NCI-H1417 treated with DMSO at 0.1 percent for 48 hours (cell line): ENCODE results near the gene GPSM3.
"Not testable (repeated sequence)": the region's sequence is repeated elsewhere in the genome, so short reads cannot be mapped to it uniquely, and the experiment has no call there.

Experiments used
- DNase-seq: peaks from one replicate; lab custom pipeline; 2025; lab: John Stamatoyannopoulos, UW

GPSM3 gene

GRCh38 chr6:32192608-32193039 is at the start of gene GPSM3:
GPSM3 (minus strand) TSS chr6:32192643; CDS start chr6:32192513, 130 bp downstream.
- no peak for DNase-seq

DNA sequence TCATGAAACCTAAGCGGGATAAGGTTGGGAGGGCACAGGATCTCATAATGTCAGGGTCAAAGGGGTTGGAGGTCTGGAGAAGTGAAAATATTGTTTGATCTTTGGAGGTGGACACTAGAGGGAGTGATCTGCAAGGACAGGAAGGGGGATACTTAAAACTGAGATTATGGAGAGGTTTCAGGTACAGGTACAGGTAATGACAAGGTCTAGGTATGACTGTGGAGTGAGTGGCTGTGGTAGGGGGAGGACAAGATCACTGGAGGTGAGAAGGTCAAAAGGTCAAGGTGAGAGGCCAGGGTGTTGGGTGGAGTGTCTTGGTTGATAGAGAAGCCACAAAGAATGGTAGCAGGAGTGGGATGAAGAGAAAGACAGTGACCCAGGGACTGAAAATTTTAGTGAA is 48.2 kb upstream of the GPSM3 start:
- no peak for DNase-seq

GRCh38 chr6:32239462-32239861 is 47.0 kb upstream of the GPSM3 start:
- DNase-seq, result no peak

GRCh38 chr6:32234934-32235333 is 42.5 kb upstream of the GPSM3 start:
- no peak for DNase-seq

DNA sequence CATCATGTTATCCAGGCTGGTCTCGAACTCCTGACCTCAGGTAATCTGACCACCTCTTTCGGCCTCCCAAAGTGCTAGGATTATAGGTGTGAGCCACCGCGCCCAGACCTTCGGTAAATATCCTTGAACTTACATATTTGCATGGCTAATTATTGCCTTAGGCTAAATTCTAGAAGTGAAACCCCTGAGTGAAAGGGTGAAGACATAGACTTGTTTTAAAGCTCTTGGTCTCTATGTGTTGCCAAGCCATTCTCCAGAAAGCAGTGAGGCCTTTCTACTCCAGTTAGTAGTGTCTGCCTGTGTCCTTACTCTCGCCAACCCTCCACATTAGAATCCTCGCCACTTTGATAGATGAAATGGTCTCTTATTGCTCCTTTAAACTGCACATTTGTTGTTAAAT is 34.0 kb upstream of the GPSM3 start:
- no peak for DNase-seq

DNA sequence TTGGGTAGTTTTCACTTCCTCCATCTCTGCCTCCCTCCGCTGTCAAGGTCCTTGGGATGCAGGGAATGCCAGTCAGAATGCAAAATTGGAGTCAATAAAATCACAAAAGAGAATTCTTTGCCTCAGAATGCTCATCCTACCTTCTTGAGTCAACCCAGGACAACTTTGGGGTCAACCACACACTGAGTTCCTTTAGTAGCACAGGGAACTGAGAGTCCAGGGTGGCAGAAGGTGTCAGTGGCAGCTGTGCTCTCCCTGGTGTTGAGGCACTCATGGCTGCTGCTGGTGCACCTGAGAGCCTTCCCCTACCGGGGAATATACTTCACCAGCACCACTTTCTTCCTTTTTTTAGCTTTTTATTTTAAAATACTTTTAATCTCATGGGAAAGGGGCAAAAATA is 32.3 kb upstream of the GPSM3 start:
- DNase-seq, result no peak

DNA sequence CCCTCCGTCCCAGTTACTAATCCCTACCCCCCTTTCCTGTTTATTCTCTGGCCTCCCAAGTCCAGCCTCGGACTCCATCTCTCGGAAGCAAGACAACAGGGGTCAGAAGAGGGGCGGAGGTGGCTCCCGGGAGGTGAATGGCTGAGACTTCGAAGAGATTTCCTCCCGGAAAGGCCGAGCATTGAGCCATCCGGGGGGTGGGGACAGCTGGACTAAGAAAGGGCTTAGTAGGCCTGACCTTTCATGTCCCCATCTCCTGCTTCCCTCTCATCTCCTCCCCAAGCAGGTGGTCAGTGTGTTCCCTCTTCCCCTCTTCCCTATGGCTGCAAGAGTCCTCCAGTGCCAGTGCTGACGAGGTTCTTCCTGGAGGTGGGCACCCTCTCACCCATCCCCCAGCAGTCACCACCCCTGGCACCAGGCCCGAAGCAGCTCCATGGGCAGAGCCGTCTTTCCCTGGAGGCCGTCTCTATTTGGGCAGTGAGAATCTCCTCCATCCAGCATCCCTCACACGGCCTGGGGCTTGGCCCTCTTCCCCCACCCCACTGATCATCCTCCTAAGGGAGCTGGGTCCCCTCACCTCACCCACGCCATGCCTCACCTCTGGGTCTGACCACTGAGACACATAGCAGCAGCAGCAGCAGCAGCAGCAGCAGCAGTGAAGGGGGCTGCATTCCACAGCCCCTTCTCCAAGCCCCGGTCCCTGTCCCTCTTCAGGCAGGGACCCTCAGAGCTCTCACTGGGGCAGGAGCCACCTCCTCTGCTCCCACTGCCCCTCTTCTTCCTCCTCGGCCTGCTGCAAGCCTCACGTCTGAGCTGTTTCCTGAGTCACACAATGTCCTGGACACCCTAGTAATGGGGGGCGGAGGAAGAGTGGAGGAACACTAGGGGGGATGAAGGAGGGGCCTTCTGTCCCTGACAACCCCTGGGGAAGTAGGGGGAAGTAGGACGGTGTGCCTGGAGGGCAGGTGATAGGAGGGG is 31.1 kb upstream of the GPSM3 start, which contains the start of gene NOTCH4:
NOTCH4 (minus strand) TSS at position 810 of the 978 bp plus-strand sequence; CDS start at position 671, 139 bp downstream.
- no peak for DNase-seq

GRCh38 chr6:32222333-32223230 is 30.1 kb upstream of the GPSM3 start:
- no peak for DNase-seq

DNA sequence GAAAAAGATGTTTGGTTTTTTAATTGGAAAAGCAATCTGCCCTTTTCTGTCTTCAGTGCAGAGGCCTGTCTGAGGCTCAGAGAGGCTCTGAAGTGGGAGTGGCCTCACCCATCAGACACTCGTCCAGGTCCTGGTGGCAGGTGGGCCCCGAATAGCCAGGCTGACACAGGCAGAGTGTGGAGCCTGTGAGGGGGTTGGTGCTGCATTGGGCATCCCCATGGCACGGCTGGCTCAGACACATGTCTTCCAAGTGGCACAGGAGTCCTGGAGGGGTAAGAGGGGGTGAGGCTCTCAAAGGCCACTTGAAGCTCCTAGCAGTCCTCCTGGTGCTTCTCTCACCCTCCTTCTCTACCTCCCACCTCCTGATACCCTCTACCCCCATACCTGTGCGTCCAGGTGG is 27.6 kb upstream of the GPSM3 start:
- no peak for DNase-seq

DNA sequence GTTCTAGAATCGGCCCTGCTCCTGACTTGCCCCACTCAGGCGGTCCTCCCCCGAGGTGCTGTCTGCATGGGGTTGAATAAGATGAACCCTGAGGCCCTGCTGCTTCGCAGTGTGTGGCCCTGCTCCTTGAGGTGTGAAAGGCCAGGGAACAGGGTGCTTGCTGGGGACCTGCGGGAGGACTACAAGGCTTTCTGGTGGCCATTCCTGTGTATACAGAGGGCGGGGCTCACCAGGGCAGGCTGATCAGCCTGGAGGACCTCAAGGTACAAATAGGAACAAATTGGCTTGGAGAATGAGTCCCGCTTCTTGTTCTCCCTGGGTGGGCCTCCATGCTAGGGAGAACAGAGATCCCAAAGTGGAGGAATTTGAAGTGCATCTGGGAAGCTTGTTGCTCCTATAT is 25.7 kb upstream of the GPSM3 start:
- DNase-seq, result no peak

DNA sequence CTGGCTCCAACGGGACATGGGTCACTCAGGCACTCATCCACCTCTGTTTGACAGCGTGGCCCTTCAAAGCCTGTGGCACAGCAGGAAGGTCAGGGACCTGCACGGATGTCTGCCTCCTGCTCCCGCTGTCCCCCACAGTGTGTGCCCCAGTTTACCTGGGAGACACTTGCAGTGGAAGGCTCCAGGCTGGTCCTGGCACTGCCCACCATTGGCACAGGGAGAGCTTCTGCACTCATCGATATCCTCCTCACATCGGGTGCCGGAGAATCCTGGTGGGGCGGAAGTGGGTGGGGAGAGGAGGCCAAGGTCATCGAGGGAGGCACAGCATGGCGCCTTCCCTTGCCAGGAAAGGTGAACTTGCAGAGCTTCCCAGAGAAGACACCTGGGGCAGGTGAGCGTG is 24.6 kb upstream of the GPSM3 start:
- DNase-seq, result no peak

GRCh38 chr6:32216285-32216684 is 23.8 kb upstream of the GPSM3 start:
- DNase-seq, result no peak

- no peak for DNase-seq
Observed at GRCh38 chr6:32215617-32216016, 23.2 kb upstream of the GPSM3 start.

- no peak for DNase-seq
Observed at GRCh38 chr6:32214126-32214525, 21.7 kb upstream of the GPSM3 start.

- DNase-seq, result no peak
Observed at GRCh38 chr6:32213649-32214048, 21.2 kb upstream of the GPSM3 start.

DNA sequence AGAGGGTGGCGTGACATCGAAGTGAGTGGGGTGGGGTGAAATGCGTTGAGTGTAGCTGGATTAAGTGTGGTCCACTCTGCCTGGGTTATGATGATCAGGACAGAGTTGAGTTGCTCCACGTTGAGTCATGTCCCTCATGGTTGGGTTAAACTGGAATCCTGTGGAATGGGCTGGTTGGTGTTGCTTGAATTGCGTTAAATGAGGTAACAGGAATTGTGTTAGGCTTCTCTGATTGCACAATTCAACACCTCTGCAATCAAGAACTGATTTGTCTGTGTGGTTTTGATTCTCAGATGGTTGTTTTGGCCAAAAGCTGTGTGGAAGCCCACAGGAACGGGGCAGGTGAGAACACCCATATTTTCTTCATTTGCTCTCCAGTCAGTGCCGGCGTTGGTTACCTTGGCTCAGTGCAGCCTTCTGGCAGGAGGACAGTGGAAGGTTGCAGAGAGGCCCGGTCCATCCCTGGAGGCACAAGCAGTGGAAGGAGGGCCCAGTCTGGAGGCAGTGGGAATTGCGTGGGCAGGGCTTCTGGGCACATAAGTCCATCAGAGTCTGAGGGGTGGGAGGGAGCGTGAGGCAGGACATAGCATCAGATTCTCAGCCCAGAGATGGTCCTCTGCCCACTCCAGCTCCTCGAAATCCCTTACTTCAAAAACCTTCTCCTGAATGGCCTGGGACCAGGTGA is 19.8 kb upstream of the GPSM3 start:
- no peak for DNase-seq

GRCh38 chr6:32211432-32211831 is 19.0 kb upstream of the GPSM3 start:
- DNase-seq, result not testable (repeated sequence)

GRCh38 chr6:32210191-32210601 is 17.8 kb upstream of the GPSM3 start:
- no peak for DNase-seq

GRCh38 chr6:32208996-32209395 is 16.6 kb upstream of the GPSM3 start:
- no peak for DNase-seq

DNA sequence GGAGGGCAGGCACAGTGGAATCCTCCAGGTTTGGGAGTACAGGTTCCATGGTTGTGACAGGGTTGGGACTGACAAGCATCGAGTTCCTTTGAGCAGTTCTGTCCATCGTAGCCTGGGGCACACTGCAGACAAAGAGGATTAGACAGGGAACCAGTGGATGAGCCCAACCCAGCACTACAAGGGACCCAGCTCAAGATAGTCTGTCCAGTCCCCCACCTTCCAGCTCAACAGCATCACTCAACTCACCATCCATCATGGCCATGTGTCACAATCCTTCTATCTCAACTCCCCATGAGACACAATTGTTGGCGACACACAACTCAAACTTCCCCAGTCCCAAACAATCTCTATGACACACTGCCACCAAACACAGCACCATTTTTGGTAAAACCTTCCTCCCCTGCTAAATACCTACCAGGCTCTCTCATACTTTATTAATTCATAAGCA is 11.8 kb upstream of the GPSM3 start:
- no peak for DNase-seq

- DNase-seq, result no peak
Observed at GRCh38 chr6:32203426-32204267, 11.2 kb upstream of the GPSM3 start.
